Kidney tubule cell (primary cell): Measurements from ENCODE around the gene PLN.

Experiments used
- DNase-seq: peaks from one replicate; pipeline ENCODE4 v3.0.0-alpha.2; 2018; ENCODE audit warnings: low spot score

The PLN gene

GRCh38 chr6:118537574-118537973, 10.5 kb upstream of the PLN start:
- no peak for DNase-seq

GRCh38 chr6:118542184-118542952, 5.7 kb upstream of the PLN start:
- DNase-seq: peak; percentile 76

GRCh38 chr6:118544105-118544504, 4.0 kb upstream of the PLN start:
- no peak for DNase-seq

GRCh38 chr6:118546164-118546879, 1.8 kb upstream of the PLN start:
- no peak for DNase-seq

GRCh38 chr6:118546880-118547218, 1.2 kb upstream of the PLN start:
- DNase-seq: no peak

- no peak for DNase-seq
Observed at GRCh38 chr6:118548613-118549012, 517 bp downstream of the PLN start.

GRCh38 chr6:118551063-118552053, 3.3 kb downstream of the PLN start:
- peak; percentile 62 for DNase-seq

- DNase-seq: no peak
Observed at GRCh38 chr6:118553132-118553531, 5.0 kb downstream of the PLN start.

GRCh38 chr6:118554698-118555097, 6.6 kb downstream of the PLN start:
- no peak for DNase-seq

GRCh38 chr6:118558464-118559217, 10.5 kb downstream of the PLN start:
- no peak for DNase-seq

- DNase-seq: peak; percentile 30
Observed at GRCh38 chr6:118559659-118560058, 11.6 kb downstream of the PLN start.

- DNase-seq: no peak
Observed at GRCh38 chr6:118562248-118562647, 14.2 kb downstream of the PLN start.

- peak; percentile 88 for DNase-seq
Observed at GRCh38 chr6:118562959-118563358, 14.9 kb downstream of the PLN start.

- DNase-seq: peak; percentile 73
Observed at GRCh38 chr6:118565311-118565960, 17.3 kb downstream of the PLN start.

GRCh38 chr6:118567974-118568373, 19.9 kb downstream of the PLN start:
- no peak for DNase-seq

- DNase-seq: no peak
Observed at GRCh38 chr6:118569498-118569897, 21.4 kb downstream of the PLN start.

GRCh38 chr6:118571121-118571520, 23.0 kb downstream of the PLN start:
- DNase-seq: no peak

- no peak for DNase-seq
Observed at GRCh38 chr6:118574051-118574865, 26.2 kb downstream of the PLN start.

- no peak for DNase-seq
Observed at GRCh38 chr6:118577972-118578371, 29.9 kb downstream of the PLN start.

GRCh38 chr6:118578617-118579016, 30.5 kb downstream of the PLN start:
- DNase-seq: no peak
